NB4 (cell line): Measurements from ENCODE around the gene P2RX7.

Source experiments
- CTCF ChIP-seq: IDR thresholded peaks from one replicate; pipeline ENCODE4 v1.5.1; 2012; ENCODE audit warnings: low read depth, low read length
- MAX ChIP-seq: IDR thresholded peaks from 2 replicates; pipeline ENCODE4 v1.6.1; 2011; ENCODE audit warnings: low read depth, low read length
- MYC ChIP-seq: IDR thresholded peaks from 2 replicates; pipeline ENCODE4 v1.6.1; 2011; ENCODE audit warnings: low read depth, low read length
- POLR2A ChIP-seq: IDR thresholded peaks from 2 replicates; pipeline ENCODE4 v1.6.1; 2011; ENCODE audit warnings: mild to moderate bottlenecking; ENCODE audit not compliant: insufficient read length; ENCODE audit errors: extremely low read depth

- no peak for TF ChIP-seq CTCF
- no peak for TF ChIP-seq POLR2A
- TF ChIP-seq MAX = no peak
- no peak for TF ChIP-seq MYC
Observed at GRCh38 chr12:121230538-121230907, 97.8 kb downstream of the P2RX7 start.
